ENCODE measurements around the gene OR10V1. TPM values are rescaled to one million over a fixed set of nuclear protein-coding genes. Genes with fewer than 3 reads are reported as not detected.

The OR10V1 gene
- total RNA-seq, 1 experiment from 2014 or later: not detected

- H3K9me3 Mint-ChIP-seq (ENCODE audit: unreplicated experiment): no peaks in the 10 kb centered on the region
- Histone ChIP-seq H3K36me3 (ENCODE audit: control insufficient read depth, insufficient read depth, low read length) (peaks cover 1% of the 10 kb centered on the region; the same call in 1 of the 2 replicates), H3K4me1 (peaks cover 32% of the 10 kb centered on the region), H3K9me3 (no peaks in the 10 kb centered on the region), H3K4me3 (ENCODE audit: low read depth, low read length) (peak overlapping the region; percentile 96), H3K27me3 (replicated peaks; ENCODE audit: control insufficient read depth, insufficient read depth, low read length) (no peaks in the 10 kb centered on the region)
- TF ChIP-seq, protein P1, sequence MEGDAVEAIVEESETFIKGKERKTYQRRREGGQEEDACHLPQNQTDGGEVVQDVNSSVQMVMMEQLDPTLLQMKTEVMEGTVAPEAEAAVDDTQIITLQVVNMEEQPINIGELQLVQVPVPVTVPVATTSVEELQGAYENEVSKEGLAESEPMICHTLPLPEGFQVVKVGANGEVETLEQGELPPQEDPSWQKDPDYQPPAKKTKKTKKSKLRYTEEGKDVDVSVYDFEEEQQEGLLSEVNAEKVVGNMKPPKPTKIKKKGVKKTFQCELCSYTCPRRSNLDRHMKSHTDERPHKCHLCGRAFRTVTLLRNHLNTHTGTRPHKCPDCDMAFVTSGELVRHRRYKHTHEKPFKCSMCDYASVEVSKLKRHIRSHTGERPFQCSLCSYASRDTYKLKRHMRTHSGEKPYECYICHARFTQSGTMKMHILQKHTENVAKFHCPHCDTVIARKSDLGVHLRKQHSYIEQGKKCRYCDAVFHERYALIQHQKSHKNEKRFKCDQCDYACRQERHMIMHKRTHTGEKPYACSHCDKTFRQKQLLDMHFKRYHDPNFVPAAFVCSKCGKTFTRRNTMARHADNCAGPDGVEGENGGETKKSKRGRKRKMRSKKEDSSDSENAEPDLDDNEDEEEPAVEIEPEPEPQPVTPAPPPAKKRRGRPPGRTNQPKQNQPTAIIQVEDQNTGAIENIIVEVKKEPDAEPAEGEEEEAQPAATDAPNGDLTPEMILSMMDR (IDR thresholded peaks at IDR 0.05; ENCODE audit: insufficient read depth in 1 of 2, low read depth in 1 of 2, low read length in 1 of 2, severe bottlenecking in 1 of 2, unreplicated experiment in 1 of 2): no peak
- H3K4me3 Mint-ChIP-seq (ENCODE audit: unreplicated experiment): peak overlapping the region; percentile 83
- CTCF ChIA-PET: interaction anchor here (0.8 to 2.0 kb wide), 5 partner anchors 10 to 191 kb away, joined by 3 to 10 read pairs (median 5); partner anchors contain the start of gene PATL1
- H3K27ac Mint-ChIP-seq (ENCODE audit: unreplicated experiment): peak overlapping the region; percentile 98
- no peaks in the 10 kb centered on the region for H3K27me3 Mint-ChIP-seq (ENCODE audit: insufficient read depth, unreplicated experiment)
- intact Hi-C loops (cut with micrococcal nuclease; ENCODE audit: unreplicated experiment): loop anchor here (2.0 to 10.0 kb wide), 3 partner anchors 88 to 582 kb away; partner anchors contain the start of genes DTX4 and PATL1
- peaks cover 64% of the 10 kb centered on the region for H3K36me3 Mint-ChIP-seq (ENCODE audit: insufficient read depth, unreplicated experiment)
- TSS peak; percentile 36 for BruUV-seq (replicated peaks)
- H3K4me1 Mint-ChIP-seq (ENCODE audit: low read depth, unreplicated experiment): peaks cover 31% of the 10 kb centered on the region
- no peak for DNase-seq
- POLR2A ChIA-PET: interaction anchor here (0.6 to 4.0 kb wide), 3 partner anchors 22 to 207 kb away, joined by 3 to 18 read pairs (median 4); partner anchors contain the start of gene PATL1
Observed at GRCh38 chr11:59756558-59756840, 42.9 kb upstream of the OR10V1 start.

DNA sequence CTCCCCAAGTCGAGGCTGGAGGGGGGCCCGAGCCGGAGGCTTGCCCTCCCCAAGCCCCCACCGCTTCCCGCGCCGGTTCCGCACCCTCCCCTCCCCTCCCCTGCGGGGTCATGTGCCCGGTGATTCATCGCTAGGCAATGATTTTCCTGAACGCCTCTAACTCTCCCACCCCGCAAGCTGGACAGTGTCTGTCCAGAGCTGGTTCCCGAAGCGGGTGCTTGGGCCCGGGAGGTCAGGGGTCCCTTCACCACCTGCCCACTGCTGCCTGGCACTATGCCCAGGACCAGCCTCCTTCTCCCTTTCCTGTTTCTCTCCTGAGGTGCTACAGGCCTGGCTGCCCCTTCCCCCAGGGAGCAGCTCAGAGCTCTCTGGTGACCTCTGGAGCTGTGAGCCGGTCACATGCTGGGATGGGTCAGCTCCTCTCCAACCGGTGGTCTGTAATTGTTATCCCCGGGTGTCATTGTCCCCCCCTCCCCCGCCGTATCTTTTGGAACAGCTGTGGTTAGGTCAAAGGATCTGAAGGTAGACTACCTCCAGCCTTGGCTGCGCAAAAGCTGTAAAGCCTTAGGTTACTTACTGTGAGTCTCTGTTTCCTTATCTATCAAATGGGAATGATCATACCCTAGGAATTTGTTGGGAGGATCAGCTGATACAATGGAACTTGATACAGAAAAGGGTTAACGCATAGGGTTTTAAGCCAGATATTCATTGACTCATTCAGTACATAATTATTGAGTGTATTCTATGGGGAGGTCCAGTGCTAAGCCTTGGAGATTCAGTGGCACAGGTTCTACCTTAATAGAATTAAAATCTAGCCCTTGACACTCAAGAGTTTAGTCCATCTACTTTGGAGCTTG, 42.3 kb upstream of the OR10V1 start:
- intact Hi-C loops (cut with micrococcal nuclease; ENCODE audit: unreplicated experiment): loop anchor here (2.0 to 10.0 kb wide), 3 partner anchors 87 to 581 kb away; partner anchors contain the start of genes DTX4 and PATL1
- Histone ChIP-seq H3K36me3 (ENCODE audit: control insufficient read depth, insufficient read depth, low read length) (peaks cover 1% of the 10 kb centered on the region; the same call in 1 of the 2 replicates), H3K4me3 (ENCODE audit: low read depth, low read length) (peak overlapping the region; percentile 96), H3K9me3 (no peaks in the 10 kb centered on the region), H3K4me1 (peaks cover 32% of the 10 kb centered on the region), H3K27me3 (replicated peaks; ENCODE audit: control insufficient read depth, insufficient read depth, low read length) (no peaks in the 10 kb centered on the region)
- ChIA-PET CTCF (interaction anchor here (0.7 to 2.0 kb wide), 12 partner anchors 11 to 205 kb away, joined by 3 to 10 read pairs (median 5); partner anchors contain the start of genes MRPL16 and PATL1), POLR2A (interaction anchor here (0.5 to 4.0 kb wide), 10 partner anchors 11 to 206 kb away, joined by 3 to 18 read pairs (median 3); partner anchors contain the start of genes MRPL16, OSBP and PATL1)
- Mint-ChIP-seq H3K36me3 (ENCODE audit: insufficient read depth, unreplicated experiment) (peaks cover 58% of the 10 kb centered on the region), H3K27me3 (ENCODE audit: insufficient read depth, unreplicated experiment) (no peaks in the 10 kb centered on the region), H3K9me3 (ENCODE audit: unreplicated experiment) (no peaks in the 10 kb centered on the region), H3K4me1 (ENCODE audit: low read depth, unreplicated experiment) (peaks cover 25% of the 10 kb centered on the region), H3K27ac (ENCODE audit: unreplicated experiment) (peak overlapping the region; percentile 98), H3K4me3 (ENCODE audit: unreplicated experiment) (peak overlapping the region; percentile 83)
- no TSS peak for BruUV-seq (replicated peaks)
- peak; percentile 76 to 85 for DNase-seq
- TF ChIP-seq, protein P1 (IDR thresholded peaks at IDR 0.05; ENCODE audit: insufficient read depth in 1 of 2, low read depth in 1 of 2, low read length in 1 of 2, severe bottlenecking in 1 of 2, unreplicated experiment in 1 of 2): peak in 1 of 2 experiments; percentile 25
